ENCODE results near the gene COL8A2. TPM values are rescaled to one million over a fixed set of nuclear protein-coding genes. Genes with fewer than 3 reads are reported as not detected.

Gene COL8A2
- total and polyA plus RNA-seq, 2 donors (not counting 3 experiments of a cell fraction or from before 2014, with no cell fraction given) = 1.2 to 1.3 TPM

GRCh38 chr1:36157973-36158826 lies 33.2 kb upstream of the COL8A2 start:
- Histone ChIP-seq H3K27ac (ENCODE audit: insufficient read depth, low read depth, low read length) (no peak overlapping the region), H3K36me3 (ENCODE audit: control insufficient read depth in 2 of 2, extremely low read depth in 1 of 2, insufficient read depth in 2 of 2, low read length in 2 of 2) (no peaks in the 10 kb centered on the region), H3K4me1 (ENCODE audit: control insufficient read depth, extremely low read depth, insufficient read depth, low read length) (peaks cover 58% of the 10 kb centered on the region), H3K4me3 (replicated peaks in 1 of 3; ENCODE audit: insufficient read depth in 1 of 3, low read depth in 1 of 3, low read length in 3 of 3) (peak overlapping the region in 2 of 3 experiments; percentile 48 to 80), H3K4me2 (ENCODE audit: insufficient read depth, low read length) (peak overlapping the region; percentile 77), H3K27me3 (ENCODE audit: control insufficient read depth in 2 of 2, insufficient read depth in 2 of 2, low read length in 2 of 2) (no peaks in the 10 kb centered on the region), H3K79me2 (ENCODE audit: control insufficient read depth, insufficient read depth, low read length) (peaks cover 72% of the 10 kb centered on the region), H3K9me1 (replicated peaks; ENCODE audit: control insufficient read depth, extremely low read depth, insufficient read depth, low read length) (no peaks in the 10 kb centered on the region), H4K20me1 (replicated peaks; ENCODE audit: control insufficient read depth, extremely low read depth, insufficient read depth, low read length) (no peaks in the 10 kb centered on the region), H3K9me3 (replicated peaks; ENCODE audit: control insufficient read depth, insufficient read depth, low read length) (no peaks in the 10 kb centered on the region), H2AFZ (ENCODE audit: low read depth, low read length) (no peak overlapping the region), H3K9ac (replicated peaks; ENCODE audit: extremely low read depth, insufficient read depth, low read length) (peak overlapping the region; percentile 93)
- intact Hi-C loops (cut with micrococcal nuclease) (loop anchor here (1.0 to 2.0 kb wide), 2 partner anchors 9 to 15 kb away; partner anchors contain the start of gene TRAPPC3), dilution Hi-C loops (cut with MboI; ENCODE audit: extremely low pct_ligation_motif_present, low sequenced_read_pairs) (no loop called here)
- no peak for TF ChIP-seq MAX (IDR thresholded peaks at IDR 0.05; ENCODE audit: insufficient read depth, insufficient read length)
- no peak for TF ChIP-seq EZH2 (IDR thresholded peaks at IDR 0.05; ENCODE audit: borderline replicate concordance, low read depth, low read length, severe bottlenecking)
- TF ChIP-seq GATA2 (IDR thresholded peaks at IDR 0.05; ENCODE audit: insufficient read depth, insufficient read length, low read depth, low read length) = no peak
- no peak for TF ChIP-seq FOS (IDR thresholded peaks at IDR 0.05; ENCODE audit: borderline replicate concordance, insufficient read depth, low read length)
- TF ChIP-seq CTCF (IDR thresholded peaks at IDR 0.05; ENCODE audit: extremely low read depth in 1 of 2, insufficient read depth in 1 of 2, low read depth in 1 of 2, low read length in 2 of 2) = no peak
- TF ChIP-seq POLR2A (IDR thresholded peaks at IDR 0.05; ENCODE audit: low read depth, low read length) = no peak
- TF ChIP-seq MYC (IDR thresholded peaks at IDR 0.05; ENCODE audit: low read depth, low read length) = no peak
- TF ChIP-seq POLR2AphosphoS5 (IDR thresholded peaks at IDR 0.05; ENCODE audit: insufficient read depth, low read depth, low read length) = no peak
- no peak for TF ChIP-seq JUN (IDR thresholded peaks at IDR 0.05; ENCODE audit: borderline replicate concordance, insufficient read depth, insufficient read length, low read depth)
- BruUV-seq (replicated peaks) = no TSS peak
- ChIA-PET POLR2A (interaction anchor here (2.1 kb wide), 1 partner anchor 30 kb away, joined by 6 read pairs; no protein-coding TSS in a partner anchor), CTCF (interaction anchor here (1.1 kb wide), 1 partner anchor 25 kb away, joined by 3 read pairs; no protein-coding TSS in a partner anchor)
- no peak for FAIRE-seq
- no peak for DNase-seq (ENCODE audit: low read depth, low spot score)

Data from endothelial cell of umbilical vein (primary cell).